Measurements from ENCODE around the gene CCP110. TPM values are rescaled to one million over a fixed set of nuclear protein-coding genes. Genes with fewer than 3 reads are reported as not detected.
A peak's percentile ranks its signal among the peaks of the same experiment; 100 is the strongest.
"Not testable (repeated sequence)": the region's sequence is repeated elsewhere in the genome, so short reads cannot be mapped to it uniquely, and the experiment has no call there.

The CCP110 gene
- total RNA-seq, 1 donor: 15.1 TPM

DNA sequence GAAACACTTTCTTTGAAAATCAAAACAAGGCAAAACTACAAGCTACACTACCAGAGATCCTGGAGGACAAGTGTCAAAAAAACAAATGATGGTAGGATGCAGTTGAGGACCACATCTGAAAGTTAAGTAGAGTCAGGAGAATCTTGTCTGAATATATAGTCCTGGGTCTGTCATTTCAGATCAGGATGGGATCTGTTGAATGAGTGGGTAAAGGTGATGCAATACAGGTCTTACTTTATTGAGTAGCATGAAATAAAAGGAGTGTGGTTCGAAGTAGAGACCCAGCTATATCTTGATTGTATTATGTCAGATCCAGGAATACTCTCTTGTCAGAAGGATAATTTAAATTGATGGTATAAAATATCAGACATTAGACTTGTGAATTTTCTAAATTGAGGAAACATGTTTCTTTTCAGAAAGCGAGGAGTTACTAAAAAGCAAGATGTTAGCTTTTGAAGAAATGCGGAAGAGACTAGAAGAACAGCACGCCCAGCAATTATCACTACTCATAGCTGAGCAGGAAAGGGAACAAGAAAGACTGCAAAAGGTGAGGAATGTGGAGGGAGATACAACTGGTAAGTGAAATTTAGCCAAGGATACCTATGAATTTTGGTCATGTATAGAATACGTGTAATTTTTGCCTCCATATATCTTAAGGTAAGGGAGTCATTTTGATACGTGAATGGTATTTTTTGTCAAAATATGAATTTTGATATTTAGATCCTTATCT is 16.7 kb downstream of the CCP110 start:
- TF ChIP-seq CTCF (IDR thresholded peaks at IDR 0.05; ENCODE audit: insufficient read depth, low read depth, low read length): no peak
- no peak for DNase-seq (ENCODE audit: low read depth)
- H3K4me3 ChIP-seq (ENCODE audit: low read depth, low read length): no peak overlapping the region

DNA sequence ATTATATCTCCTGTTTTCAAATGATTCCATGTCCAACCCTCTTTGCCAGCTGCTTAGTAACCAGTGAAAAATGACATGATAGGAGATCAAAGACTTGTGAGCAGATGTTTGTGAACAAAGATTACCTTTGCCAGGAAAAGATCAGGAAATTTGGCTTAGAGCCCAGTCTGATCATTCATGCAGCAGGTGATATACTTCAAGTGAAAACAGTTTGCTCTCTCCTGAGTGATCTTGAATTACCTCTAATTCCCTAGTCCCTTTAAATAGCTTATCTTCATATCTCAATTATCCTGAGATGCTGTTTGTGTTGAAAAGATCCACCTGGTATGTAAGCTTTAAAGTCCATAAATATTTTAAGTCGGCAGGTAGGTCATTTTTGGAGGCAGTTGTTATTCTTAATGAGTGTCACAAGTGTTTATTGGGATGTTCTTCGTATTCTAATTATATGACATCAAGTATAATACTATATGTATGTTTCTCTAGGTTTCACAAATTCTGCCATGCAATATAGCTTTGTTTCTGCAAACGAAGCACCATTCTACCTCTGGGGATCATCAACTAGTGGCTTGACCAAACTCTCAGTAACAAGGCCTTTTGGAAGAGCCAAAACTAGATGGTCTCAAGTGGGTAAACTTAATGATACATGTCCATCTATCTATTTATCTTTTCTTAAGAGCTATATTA is 18.5 kb downstream of the CCP110 start:
- H3K4me3 ChIP-seq (ENCODE audit: low read depth, low read length): no peak overlapping the region
- DNase-seq (ENCODE audit: low read depth): no peak
- no peak for TF ChIP-seq CTCF (IDR thresholded peaks at IDR 0.05; ENCODE audit: insufficient read depth, low read depth, low read length)

GRCh38 chr16:19543278-19543996 is 19.7 kb downstream of the CCP110 start:
- not testable (repeated sequence) for H3K4me3 ChIP-seq (ENCODE audit: low read depth, low read length); DNase-seq (ENCODE audit: low read depth)

- H3K4me3 ChIP-seq (ENCODE audit: low read depth, low read length): no peak overlapping the region
- DNase-seq (ENCODE audit: low read depth): no peak
- no peak for TF ChIP-seq CTCF (IDR thresholded peaks at IDR 0.05; ENCODE audit: insufficient read depth, low read depth, low read length)
These were observed 24.4 kb downstream of the CCP110 start for GRCh38 chr16:19548144-19548543.

GRCh38 chr16:19549673-19550072 is 25.9 kb downstream of the CCP110 start:
- no peak for DNase-seq (ENCODE audit: low read depth)
- no peak overlapping the region for H3K4me3 ChIP-seq (ENCODE audit: low read depth, low read length)
- no peak for TF ChIP-seq CTCF (IDR thresholded peaks at IDR 0.05; ENCODE audit: insufficient read depth, low read depth, low read length)

- peak within 1 kb of the TSS; percentile 96 for H3K4me3 ChIP-seq (ENCODE audit: low read depth, low read length)
- TF ChIP-seq CTCF (IDR thresholded peaks at IDR 0.05; ENCODE audit: insufficient read depth, low read depth, low read length): peak; percentile 52
- DNase-seq (ENCODE audit: low read depth): peak; percentile 99
These were observed 31.6 kb downstream of the CCP110 start, which contains the start of gene VPS35L for GRCh38 chr16:19555186-19555937. Gene VPS35L, plus strand, starts transcription at chr16:19555703. Its CDS starts 27 bp downstream, at chr16:19555730.
